WI38 (cell line): ENCODE measurements around the gene DYRK3.

Experiments
- H3K4me3 ChIP-seq: 2 replicates; pipeline ENCODE4 v1.5.1; 2011; ENCODE audit warnings: low read depth, mild to moderate bottlenecking, control low read depth, low read length
- CTCF ChIP-seq: IDR thresholded peaks from 2 replicates; pipeline ENCODE4 v1.5.1; 2012; ENCODE audit warnings: low read depth, mild to moderate bottlenecking, control low read depth, low read length

DYRK3 gene

GRCh38 chr1:206694171-206695124, 59.1 kb downstream of the DYRK3 start:
- no peak for TF ChIP-seq CTCF

GRCh38 chr1:206695733-206696132, 60.4 kb downstream of the DYRK3 start:
- TF ChIP-seq CTCF: no peak
- no peak overlapping the region for H3K4me3 ChIP-seq

More at GRCh38 chr1:206694171-206695124, 59.1 kb downstream of the DYRK3 start:
- no peak overlapping the region for H3K4me3 ChIP-seq

GRCh38 chr1:206696812-206697585, 61.7 kb downstream of the DYRK3 start:
- H3K4me3 ChIP-seq: no peak overlapping the region
- TF ChIP-seq CTCF: no peak

- no peak overlapping the region for H3K4me3 ChIP-seq
- TF ChIP-seq CTCF: no peak
These were observed 62.7 kb downstream of the DYRK3 start for GRCh38 chr1:206698011-206698410.
